Measurements from ENCODE around the gene DRC3. TPM values are rescaled to one million over a fixed set of nuclear protein-coding genes. Genes with fewer than 3 reads are reported as not detected.

Gene DRC3
- total RNA-seq, 1 experiment from 2014 or later = 0.68 TPM

DNA sequence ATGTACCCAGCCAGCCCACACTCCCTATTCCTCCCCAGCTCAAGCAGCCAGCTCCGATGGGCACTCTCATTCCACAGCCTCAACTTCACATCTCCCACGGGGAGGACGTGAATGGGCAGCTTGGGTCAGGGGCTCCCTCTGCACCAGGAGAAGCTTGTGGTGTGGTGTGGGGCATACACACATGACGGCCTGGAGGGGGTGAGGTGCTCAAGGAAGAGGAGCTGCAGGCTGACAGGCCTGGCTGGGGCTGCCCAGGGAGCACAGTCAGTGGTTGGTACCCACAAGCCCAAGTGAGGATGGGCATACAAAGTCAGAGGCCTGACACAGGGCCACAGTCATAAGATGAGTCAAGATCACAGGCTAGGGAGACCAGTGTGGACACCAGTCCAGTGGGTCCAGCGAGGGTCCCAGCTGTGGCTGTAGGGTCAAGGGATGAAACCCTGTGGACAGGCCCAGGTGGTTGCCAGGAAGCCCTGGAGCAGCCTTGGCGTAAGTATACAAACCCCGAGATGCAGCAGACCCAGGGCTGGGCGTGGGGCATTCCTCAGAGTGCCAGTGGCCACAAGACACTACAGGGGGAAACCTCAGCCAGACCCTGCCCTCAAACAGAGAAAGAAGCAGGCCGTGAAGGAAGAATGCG is 4.4 kb downstream of the DRC3 start:
- no peak overlapping the region for H3K14ac ChIP-seq (ENCODE audit: insufficient read depth, low read length)
- no peak for DNase-seq
- H4K5ac ChIP-seq (ENCODE audit: insufficient read length, low read depth, low read length) = no peak overlapping the region
- no peak overlapping the region for H2AFZ ChIP-seq (ENCODE audit: low read length)
- no peak overlapping the region for H3K18ac ChIP-seq (ENCODE audit: insufficient read length, low read depth, low read length)
- no peak overlapping the region for H3K9ac ChIP-seq (ENCODE audit: extremely low read depth, insufficient read length, low read length)
- no peak overlapping the region for H2BK5ac ChIP-seq (ENCODE audit: insufficient read length, low read length)
- H3K27ac Mint-ChIP-seq = no peak overlapping the region; a peak in 2 of 7 replicates
- 0 out of 4 replicates have a peak, but pooled peaks cover 0 to 2% of the 10 kb centered on the region in 2 experiments for H3K4me1 Mint-ChIP-seq
- no peaks in the 10 kb centered on the region for H3K36me3 Mint-ChIP-seq (ENCODE audit: insufficient read depth in 1 of 3, low read depth in 3 of 3)
- TF ChIP-seq, protein P1, sequence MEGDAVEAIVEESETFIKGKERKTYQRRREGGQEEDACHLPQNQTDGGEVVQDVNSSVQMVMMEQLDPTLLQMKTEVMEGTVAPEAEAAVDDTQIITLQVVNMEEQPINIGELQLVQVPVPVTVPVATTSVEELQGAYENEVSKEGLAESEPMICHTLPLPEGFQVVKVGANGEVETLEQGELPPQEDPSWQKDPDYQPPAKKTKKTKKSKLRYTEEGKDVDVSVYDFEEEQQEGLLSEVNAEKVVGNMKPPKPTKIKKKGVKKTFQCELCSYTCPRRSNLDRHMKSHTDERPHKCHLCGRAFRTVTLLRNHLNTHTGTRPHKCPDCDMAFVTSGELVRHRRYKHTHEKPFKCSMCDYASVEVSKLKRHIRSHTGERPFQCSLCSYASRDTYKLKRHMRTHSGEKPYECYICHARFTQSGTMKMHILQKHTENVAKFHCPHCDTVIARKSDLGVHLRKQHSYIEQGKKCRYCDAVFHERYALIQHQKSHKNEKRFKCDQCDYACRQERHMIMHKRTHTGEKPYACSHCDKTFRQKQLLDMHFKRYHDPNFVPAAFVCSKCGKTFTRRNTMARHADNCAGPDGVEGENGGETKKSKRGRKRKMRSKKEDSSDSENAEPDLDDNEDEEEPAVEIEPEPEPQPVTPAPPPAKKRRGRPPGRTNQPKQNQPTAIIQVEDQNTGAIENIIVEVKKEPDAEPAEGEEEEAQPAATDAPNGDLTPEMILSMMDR (conservative IDR thresholded peaks at IDR 0.05) = no peak
- no CpG with 5 or more reads among the region's 10 CpGs for WGBS (ENCODE audit: extremely low coverage, insufficient read length, low lambda C conversion rate)
- peaks cover 3% of the 10 kb centered on the region; the same call in 1 of the 2 replicates for H3K4me1 ChIP-seq (ENCODE audit: insufficient read depth, low read length)
- H3K9me3 ChIP-seq (ENCODE audit: control insufficient read depth, low read depth, low read length) = no peaks in the 10 kb centered on the region
- no peaks in the 10 kb centered on the region; the same call in 1 of the 2 replicates for H3K27me3 Mint-ChIP-seq (ENCODE audit: low read depth)
- H3K23ac ChIP-seq (ENCODE audit: insufficient read length, low read depth, low read length) = no peak overlapping the region
- no peaks in the 10 kb centered on the region for H3K23me2 ChIP-seq (ENCODE audit: insufficient read length, low read depth, low read length, poor library complexity, severe bottlenecking)
- no peaks in the 10 kb centered on the region for H4K20me1 ChIP-seq (ENCODE audit: control insufficient read depth, insufficient read depth, insufficient read length)
- no peak overlapping the region for H4K91ac ChIP-seq (ENCODE audit: insufficient read length, low read depth, low read length)
- H2BK12ac ChIP-seq (ENCODE audit: insufficient read length, low read depth, low read length) = no peak overlapping the region
- no peak overlapping the region for H3T11ph ChIP-seq (ENCODE audit: low read length)
- H3K79me1 ChIP-seq (ENCODE audit: insufficient read depth, low read depth, low read length, poor library complexity, severe bottlenecking) = no peaks in the 10 kb centered on the region
- H3K4ac ChIP-seq (ENCODE audit: low read depth, low read length) = no peak overlapping the region
- no peak overlapping the region for H2AK5ac ChIP-seq (ENCODE audit: insufficient read length, low read length)
- H3K27me3 ChIP-seq (ENCODE audit: insufficient read depth, low read length) = no peaks in the 10 kb centered on the region
- H3K4me3 Mint-ChIP-seq = no peak overlapping the region
- H4K8ac ChIP-seq (replicated peaks; ENCODE audit: insufficient read length, low read depth, low read length) = no peak overlapping the region
- H2BK15ac ChIP-seq (ENCODE audit: low read depth, low read length) = no peak overlapping the region
- no peak overlapping the region for H3K27ac ChIP-seq (ENCODE audit: insufficient read length, low read depth, low read length)
- no peaks in the 10 kb centered on the region for H3K79me2 ChIP-seq (ENCODE audit: insufficient read depth, low read length)
- no peak overlapping the region for H2BK20ac ChIP-seq (ENCODE audit: low read depth, low read length, poor library complexity, severe bottlenecking)
- no peak overlapping the region for H2BK120ac ChIP-seq (ENCODE audit: low read depth, low read length, poor library complexity, severe bottlenecking)
- H3K4me2 ChIP-seq (ENCODE audit: insufficient read depth, insufficient read length, low read length) = no peak overlapping the region
- H3K56ac ChIP-seq (ENCODE audit: insufficient read length, low read depth, low read length) = no peak overlapping the region
- H3K9me3 Mint-ChIP-seq = no peaks in the 10 kb centered on the region
